Activated naive CD8-positive, alpha-beta T cell (primary cell): ENCODE measurements around the gene SCN1A.
"Not testable (repeated sequence)": the region's sequence is repeated elsewhere in the genome, so short reads cannot be mapped to it uniquely, and the experiment has no call there.

Source experiments
- H3K27ac Mint-ChIP-seq: one replicate; pipeline ENCODE4 v1.8.0; 2021; ENCODE audit warnings: mixed read lengths
- H3K27me3 Mint-ChIP-seq: one replicate; pipeline ENCODE4 v1.8.0; 2021; ENCODE audit warnings: mixed read lengths
- H3K36me3 Mint-ChIP-seq: one replicate; pipeline ENCODE4 v1.8.0; 2021; ENCODE audit warnings: mixed read lengths
- H3K4me1 Mint-ChIP-seq: one replicate; pipeline ENCODE4 v1.8.0; 2021; ENCODE audit warnings: low read depth, mixed read lengths
- H3K4me3 Mint-ChIP-seq: one replicate; pipeline ENCODE4 v1.8.0; 2021; ENCODE audit warnings: mild to moderate bottlenecking, mixed read lengths
- H3K9me3 Mint-ChIP-seq: one replicate; pipeline ENCODE4 v1.8.0; 2021; ENCODE audit warnings: low read depth, mixed read lengths

Gene SCN1A

DNA sequence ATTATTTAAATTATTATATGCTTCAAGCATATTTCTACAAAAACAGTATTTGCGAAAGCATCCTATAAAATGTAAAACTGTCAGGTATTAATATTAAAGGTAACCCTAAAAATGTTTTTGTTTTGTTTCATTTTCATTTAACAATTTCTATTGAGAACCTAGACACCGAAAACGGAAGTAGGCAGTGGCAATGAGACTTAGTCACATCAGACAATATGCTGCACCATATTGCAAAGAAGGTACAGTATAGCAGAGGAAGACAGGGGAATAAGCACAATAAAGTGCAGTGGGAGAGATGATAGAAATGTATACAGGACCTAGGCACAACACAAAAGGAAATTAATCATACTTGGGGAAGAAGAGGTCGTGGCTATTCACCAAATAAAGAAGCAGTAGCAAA, 12.2 kb downstream of the SCN1A start:
- H3K9me3 Mint-ChIP-seq, result no peaks in the 10 kb centered on the region
- no peak overlapping the region for H3K4me3 Mint-ChIP-seq
- no peaks in the 10 kb centered on the region for H3K36me3 Mint-ChIP-seq
- H3K27ac Mint-ChIP-seq, result no peak overlapping the region
- no peaks in the 10 kb centered on the region for H3K4me1 Mint-ChIP-seq
- no peaks in the 10 kb centered on the region for H3K27me3 Mint-ChIP-seq

DNA sequence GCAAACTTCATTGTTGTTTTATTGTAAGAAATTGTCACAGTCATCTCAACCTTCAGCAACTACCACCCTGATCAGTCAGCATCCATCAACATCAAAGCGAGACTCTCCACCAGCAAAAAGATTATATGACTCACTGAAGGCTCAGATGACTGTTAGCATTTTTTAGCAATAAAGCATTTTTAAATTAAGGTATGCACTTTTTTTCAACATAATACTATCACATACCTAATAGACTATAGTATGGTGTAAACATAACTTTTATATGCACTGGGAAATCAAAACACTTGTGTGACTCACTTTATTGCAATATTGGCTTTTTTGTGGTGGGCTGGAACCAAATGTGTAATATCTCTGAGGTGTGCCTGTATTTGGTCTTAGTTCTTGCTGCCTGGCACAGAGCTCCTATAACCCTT, 15.6 kb downstream of the SCN1A start:
- Mint-ChIP-seq H3K27ac (no peak overlapping the region), H3K4me1 (no peaks in the 10 kb centered on the region), H3K4me3 (no peak overlapping the region), H3K27me3 (no peaks in the 10 kb centered on the region), H3K36me3 (no peaks in the 10 kb centered on the region), H3K9me3 (no peaks in the 10 kb centered on the region)

DNA sequence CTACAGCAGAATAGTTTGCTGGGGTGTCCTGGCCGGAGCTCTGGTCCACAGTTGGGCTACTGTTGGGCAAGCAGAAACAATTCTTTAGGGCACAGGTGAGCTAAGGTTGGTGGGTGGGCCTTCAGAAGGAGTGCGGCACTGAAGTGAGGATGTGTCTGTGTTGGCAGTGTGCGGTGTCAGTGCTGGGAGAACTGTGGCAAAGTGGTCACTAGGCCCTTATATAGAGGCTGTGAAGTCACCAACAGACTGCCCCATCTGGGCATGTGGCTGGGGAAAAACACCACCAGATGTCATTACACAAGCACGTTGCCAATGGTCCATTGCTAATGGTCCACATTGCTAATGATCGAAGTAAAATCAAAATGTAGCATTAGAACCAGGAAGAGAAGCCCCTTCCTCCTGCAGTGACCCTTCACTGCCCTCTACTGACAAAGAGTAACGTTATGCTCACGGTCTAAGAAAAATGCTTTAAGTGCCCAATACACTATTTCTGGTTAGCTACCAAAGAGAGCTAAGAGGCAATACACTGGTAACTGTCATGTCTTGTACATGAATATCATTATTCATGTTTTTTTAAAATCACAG, 21.3 kb downstream of the SCN1A start:
- Mint-ChIP-seq H3K27ac (no peak overlapping the region), H3K36me3 (no peaks in the 10 kb centered on the region), H3K4me1 (no peaks in the 10 kb centered on the region), H3K9me3 (peaks cover 2% of the 10 kb centered on the region), H3K27me3 (no peaks in the 10 kb centered on the region), H3K4me3 (no peak overlapping the region)

DNA sequence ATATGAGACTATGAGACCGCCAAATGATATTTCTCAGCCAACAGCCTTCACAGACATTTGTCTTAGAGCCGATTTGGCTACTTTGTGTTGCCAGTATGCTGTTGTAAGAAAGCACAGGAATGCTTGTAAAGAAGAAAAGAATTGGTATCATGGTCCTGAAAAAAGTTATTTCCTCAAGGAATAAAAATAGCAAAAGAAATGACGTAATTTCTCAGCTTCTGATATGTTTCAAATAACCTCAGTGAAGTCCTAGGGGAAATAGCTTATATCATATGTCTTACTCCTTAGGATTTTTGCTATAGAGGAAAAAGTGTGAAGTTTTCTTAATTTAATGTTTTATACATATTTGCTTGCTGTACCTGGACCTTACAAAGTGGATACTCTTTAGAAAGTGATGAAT, 23.0 kb downstream of the SCN1A start:
- H3K27ac Mint-ChIP-seq, result no peak overlapping the region
- H3K27me3 Mint-ChIP-seq, result no peaks in the 10 kb centered on the region
- no peaks in the 10 kb centered on the region for H3K4me1 Mint-ChIP-seq
- no peak overlapping the region for H3K4me3 Mint-ChIP-seq
- H3K9me3 Mint-ChIP-seq, result peaks cover 4% of the 10 kb centered on the region
- no peaks in the 10 kb centered on the region for H3K36me3 Mint-ChIP-seq

DNA sequence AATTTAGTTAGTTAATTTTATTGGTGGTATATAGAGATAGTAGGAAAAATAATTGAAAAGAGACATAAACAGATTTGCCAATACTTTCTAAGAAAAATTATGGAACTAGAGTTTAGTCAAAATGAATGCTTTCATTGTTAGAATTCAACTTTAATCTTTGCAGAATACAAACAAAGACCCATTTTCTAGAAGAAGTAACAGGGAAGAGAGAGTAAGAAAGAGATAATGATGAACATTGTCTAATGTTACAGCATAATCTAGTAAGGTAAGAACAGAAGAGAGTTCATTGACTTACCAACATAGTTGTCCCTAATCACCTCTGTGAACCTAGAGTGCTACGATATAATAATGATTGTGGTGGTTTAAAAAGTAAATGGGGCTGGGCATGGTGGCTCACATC, 23.7 kb downstream of the SCN1A start:
- no peak overlapping the region for H3K27ac Mint-ChIP-seq
- H3K4me3 Mint-ChIP-seq, result no peak overlapping the region
- H3K4me1 Mint-ChIP-seq, result no peaks in the 10 kb centered on the region
- no peaks in the 10 kb centered on the region for H3K36me3 Mint-ChIP-seq
- H3K27me3 Mint-ChIP-seq, result no peaks in the 10 kb centered on the region
- H3K9me3 Mint-ChIP-seq, result peaks cover 4% of the 10 kb centered on the region

DNA sequence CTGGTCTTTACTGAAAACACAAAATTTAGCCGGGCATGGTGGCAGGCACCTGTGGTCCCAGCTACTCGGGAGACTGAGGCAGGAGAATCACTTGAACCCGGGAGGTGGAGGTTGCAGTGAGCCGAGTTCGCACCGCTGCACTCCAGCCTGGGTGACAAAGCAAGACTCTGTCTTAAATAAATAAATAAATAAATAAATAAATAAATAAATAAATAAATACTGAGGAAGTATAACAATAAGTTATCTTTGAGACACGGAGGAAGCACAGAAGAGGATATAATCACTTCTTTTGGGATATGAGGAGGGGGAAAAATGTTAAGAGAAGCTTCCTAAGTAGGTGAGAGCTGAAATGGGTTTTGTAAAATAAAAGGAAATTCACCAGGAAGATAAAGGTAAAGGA, 24.5 kb downstream of the SCN1A start:
- not testable (repeated sequence) for H3K9me3 Mint-ChIP-seq, H3K27ac Mint-ChIP-seq, H3K36me3 Mint-ChIP-seq, H3K27me3 Mint-ChIP-seq, H3K4me1 Mint-ChIP-seq, H3K4me3 Mint-ChIP-seq

DNA sequence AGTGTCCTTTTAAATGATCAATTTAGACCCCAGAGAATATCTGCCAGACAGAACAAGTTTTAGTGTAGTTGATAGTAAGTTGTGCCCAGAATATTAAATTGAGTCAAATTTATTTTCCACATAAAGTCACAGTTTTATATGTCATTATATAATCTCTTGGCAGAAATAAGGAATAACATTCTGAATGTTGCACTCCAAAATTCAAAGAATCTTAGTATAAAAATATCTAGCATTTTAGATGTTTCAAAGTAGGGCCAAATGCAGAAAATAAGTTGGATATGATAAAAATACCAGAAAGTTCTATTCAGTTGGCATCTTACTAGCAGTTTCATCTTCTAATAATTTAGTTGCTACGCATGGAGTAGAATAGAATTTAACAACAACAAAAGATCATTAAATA, 33.5 kb downstream of the SCN1A start:
- Mint-ChIP-seq H3K36me3 (no peaks in the 10 kb centered on the region), H3K9me3 (peaks cover 3% of the 10 kb centered on the region), H3K4me3 (no peak overlapping the region), H3K27ac (no peak overlapping the region), H3K27me3 (peaks cover 2% of the 10 kb centered on the region), H3K4me1 (no peaks in the 10 kb centered on the region)

DNA sequence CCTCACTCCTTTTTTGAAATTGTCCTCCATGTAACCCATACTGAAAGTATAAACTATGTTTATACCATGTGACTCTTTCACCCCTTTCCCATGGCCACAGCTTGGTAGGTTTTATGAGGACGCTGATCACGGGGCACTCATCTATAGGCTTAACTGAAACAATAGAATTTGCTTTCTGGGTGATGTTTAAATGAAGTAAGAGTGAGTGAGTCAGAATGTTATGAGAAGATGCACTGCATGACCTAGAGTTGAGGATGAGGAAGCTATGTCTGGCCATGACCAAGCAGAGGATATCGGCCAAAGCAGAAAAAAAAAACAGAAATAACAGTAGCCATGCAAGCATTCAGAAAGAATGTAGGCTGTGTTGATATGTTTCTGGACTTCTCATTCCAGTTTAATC, 34.9 kb downstream of the SCN1A start:
- H3K9me3 Mint-ChIP-seq, result no peaks in the 10 kb centered on the region
- no peaks in the 10 kb centered on the region for H3K27me3 Mint-ChIP-seq
- H3K4me1 Mint-ChIP-seq, result no peaks in the 10 kb centered on the region
- no peak overlapping the region for H3K27ac Mint-ChIP-seq
- H3K4me3 Mint-ChIP-seq, result no peak overlapping the region
- no peaks in the 10 kb centered on the region for H3K36me3 Mint-ChIP-seq

DNA sequence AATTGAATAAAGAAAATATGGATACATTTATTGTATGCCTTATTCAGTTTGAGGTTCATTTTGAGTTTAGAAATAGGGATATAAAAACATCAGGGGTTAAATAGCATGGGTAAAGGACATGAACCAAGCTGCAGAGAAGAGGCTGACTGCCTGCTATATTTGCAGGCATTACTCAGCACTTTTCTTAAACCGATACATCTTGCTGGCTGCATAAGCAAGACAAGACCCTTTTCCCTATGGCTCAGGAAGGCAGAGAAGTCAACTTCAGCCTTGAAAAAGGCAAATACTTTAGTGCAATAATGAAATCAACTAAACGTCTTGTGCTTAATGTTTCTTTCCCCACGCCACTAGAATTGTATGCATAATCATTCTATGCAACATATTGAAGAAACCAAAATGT, 36.4 kb downstream of the SCN1A start:
- Mint-ChIP-seq H3K9me3 (no peaks in the 10 kb centered on the region), H3K27me3 (no peaks in the 10 kb centered on the region), H3K4me1 (no peaks in the 10 kb centered on the region), H3K27ac (no peak overlapping the region), H3K36me3 (no peaks in the 10 kb centered on the region), H3K4me3 (no peak overlapping the region)

DNA sequence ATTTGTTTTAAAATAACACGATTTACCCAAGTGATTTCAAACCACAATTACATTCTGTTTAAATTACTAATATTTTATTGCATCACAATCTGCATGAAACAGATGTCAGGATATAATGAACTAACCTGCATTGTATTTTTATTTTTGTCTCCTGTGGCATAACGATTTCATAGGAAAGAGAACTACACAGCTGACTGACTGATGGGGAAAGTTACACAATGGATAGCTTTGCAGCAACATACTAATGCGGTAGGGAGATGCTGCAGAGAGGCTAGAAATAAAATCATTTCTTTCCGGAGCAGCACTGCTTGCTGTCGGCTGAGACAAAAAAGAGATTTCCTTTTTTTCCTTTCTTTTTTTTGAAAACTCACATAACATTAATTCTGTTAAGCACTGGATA, 36.9 kb downstream of the SCN1A start:
- Mint-ChIP-seq H3K4me1 (no peaks in the 10 kb centered on the region), H3K9me3 (no peaks in the 10 kb centered on the region), H3K27ac (no peak overlapping the region), H3K27me3 (no peaks in the 10 kb centered on the region), H3K4me3 (no peak overlapping the region), H3K36me3 (no peaks in the 10 kb centered on the region)

DNA sequence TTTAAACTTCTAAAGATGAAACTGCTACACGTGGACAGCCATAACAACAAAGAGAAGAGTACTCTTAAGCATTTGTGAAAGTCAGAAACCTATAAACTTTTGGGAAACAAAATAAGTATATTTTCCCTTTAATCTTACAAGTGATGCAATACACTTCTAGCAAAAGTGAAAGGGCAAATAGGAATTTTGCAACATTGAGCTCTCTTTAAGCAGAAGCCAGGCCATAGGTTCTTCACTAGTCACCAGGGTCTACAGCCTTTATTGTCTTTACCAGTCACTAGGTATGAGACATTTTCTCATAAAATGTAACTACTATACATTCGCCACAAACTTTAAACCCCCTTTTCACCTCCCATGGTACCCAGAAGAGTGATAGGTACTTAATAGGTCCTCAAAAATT, 37.5 kb downstream of the SCN1A start:
- Mint-ChIP-seq H3K36me3 (no peaks in the 10 kb centered on the region), H3K27ac (no peak overlapping the region), H3K4me3 (no peak overlapping the region), H3K9me3 (no peaks in the 10 kb centered on the region), H3K4me1 (no peaks in the 10 kb centered on the region), H3K27me3 (no peaks in the 10 kb centered on the region)

DNA sequence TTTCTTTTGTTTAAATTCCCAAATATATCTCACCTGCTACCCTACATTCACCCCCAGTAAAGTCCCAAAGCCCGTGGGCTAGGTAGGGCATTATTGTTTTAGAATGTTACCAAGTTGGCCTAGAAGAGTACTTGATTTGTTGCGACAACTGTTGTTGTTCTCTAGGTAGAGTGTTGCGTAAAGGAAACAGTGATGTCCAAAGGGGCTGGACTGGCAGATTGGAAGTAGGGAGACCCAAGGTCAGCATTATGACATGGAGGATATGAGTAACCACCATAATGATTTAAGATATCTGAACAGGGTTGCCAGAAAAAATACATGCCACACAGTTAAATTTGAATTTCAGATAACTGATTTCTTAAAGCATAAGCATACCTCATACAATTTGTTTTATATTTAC, 39.2 kb downstream of the SCN1A start:
- H3K4me3 Mint-ChIP-seq, result no peak overlapping the region
- H3K27ac Mint-ChIP-seq, result no peak overlapping the region
- H3K27me3 Mint-ChIP-seq, result no peaks in the 10 kb centered on the region
- H3K9me3 Mint-ChIP-seq, result no peaks in the 10 kb centered on the region
- no peaks in the 10 kb centered on the region for H3K36me3 Mint-ChIP-seq
- H3K4me1 Mint-ChIP-seq, result no peaks in the 10 kb centered on the region

DNA sequence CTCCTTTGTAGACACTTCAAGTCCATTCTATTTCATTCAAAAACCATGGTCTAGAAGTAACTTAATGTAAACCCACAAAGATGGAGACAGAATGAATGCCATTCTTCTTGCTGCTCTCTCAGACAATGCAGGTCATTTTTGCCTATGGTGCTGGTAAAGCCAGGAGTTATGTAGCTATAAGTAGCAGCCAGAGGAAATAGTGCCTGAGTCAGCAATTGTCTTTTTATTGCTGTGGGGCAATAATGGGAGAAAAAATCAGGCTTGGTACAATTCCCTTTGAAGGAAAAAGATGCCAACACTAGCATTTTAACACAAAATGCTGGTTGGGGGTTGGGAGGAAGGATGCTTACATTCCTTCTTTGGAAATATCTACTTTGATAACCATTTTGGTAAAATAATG, 43.5 kb downstream of the SCN1A start:
- Mint-ChIP-seq H3K27ac (no peak overlapping the region), H3K4me3 (no peak overlapping the region), H3K9me3 (no peaks in the 10 kb centered on the region), H3K4me1 (no peaks in the 10 kb centered on the region), H3K27me3 (no peaks in the 10 kb centered on the region), H3K36me3 (no peaks in the 10 kb centered on the region)

DNA sequence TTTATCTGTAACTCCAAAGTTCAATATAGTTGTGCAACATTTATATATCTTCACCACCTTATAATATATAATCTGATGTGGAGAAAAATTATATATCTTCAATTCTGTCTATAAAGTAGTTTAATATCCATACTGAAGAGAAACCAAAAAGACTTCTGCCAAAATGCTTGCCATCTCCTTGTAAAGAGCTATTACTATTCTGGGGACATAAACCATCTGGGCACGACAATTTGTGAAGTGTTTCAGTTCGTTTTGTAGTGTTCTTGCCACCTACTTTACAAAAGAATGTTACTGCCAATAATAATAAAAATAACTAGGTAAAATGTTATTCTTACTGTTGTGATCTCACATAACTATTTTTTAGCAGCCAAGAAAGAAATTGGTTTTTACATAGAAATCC, 45.1 kb downstream of the SCN1A start:
- H3K36me3 Mint-ChIP-seq, result no peaks in the 10 kb centered on the region
- no peaks in the 10 kb centered on the region for H3K4me1 Mint-ChIP-seq
- no peak overlapping the region for H3K27ac Mint-ChIP-seq
- H3K27me3 Mint-ChIP-seq, result no peaks in the 10 kb centered on the region
- no peak overlapping the region for H3K4me3 Mint-ChIP-seq
- no peaks in the 10 kb centered on the region for H3K9me3 Mint-ChIP-seq

DNA sequence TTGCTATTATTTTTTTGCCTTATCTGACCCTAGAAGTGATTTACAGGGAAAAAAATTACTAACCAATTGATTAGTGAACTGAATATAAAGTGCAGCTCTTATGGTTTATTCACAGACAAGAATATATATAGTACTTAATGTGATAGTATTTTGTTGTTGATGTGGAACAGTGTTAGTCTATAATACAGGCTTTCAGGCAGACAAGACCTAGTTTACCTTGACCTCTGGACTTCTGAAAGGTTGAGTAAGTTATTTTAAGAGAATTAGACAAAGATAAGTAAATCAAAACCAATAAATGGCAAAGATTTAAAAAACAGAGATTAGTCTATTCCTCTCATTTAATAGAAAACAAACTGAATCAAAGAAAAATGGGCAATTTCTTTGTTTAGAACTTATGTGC, 46.0 kb downstream of the SCN1A start:
- Mint-ChIP-seq H3K9me3 (no peaks in the 10 kb centered on the region), H3K4me3 (no peak overlapping the region), H3K36me3 (no peaks in the 10 kb centered on the region), H3K27ac (no peak overlapping the region), H3K4me1 (no peaks in the 10 kb centered on the region), H3K27me3 (no peaks in the 10 kb centered on the region)

DNA sequence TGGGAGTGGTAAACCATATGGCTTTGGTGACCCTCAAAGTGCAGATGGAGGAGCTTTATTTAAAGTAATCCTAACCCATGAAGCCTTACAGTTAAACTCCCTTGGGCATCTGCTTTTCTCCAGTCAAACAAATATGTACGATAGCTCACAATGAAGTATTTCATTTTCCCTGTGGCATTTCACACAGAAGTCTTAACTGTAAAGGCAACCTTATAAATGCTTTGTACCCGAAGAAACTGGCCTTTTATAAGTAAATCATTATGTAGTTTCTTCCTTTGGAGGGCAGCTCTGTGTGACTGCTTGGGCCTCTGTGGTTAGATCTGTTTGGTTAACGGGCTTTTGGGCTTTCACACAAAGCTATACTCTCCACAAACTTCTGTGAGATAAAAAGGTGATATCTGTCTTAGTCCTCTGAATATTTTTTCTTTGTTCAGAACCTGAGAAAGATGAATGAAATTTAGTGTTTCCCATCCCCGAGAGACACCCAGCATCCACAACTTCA, 46.6 kb downstream of the SCN1A start:
- no peaks in the 10 kb centered on the region for H3K36me3 Mint-ChIP-seq

More for the DNA sequence above, 46.6 kb downstream of the SCN1A start:
- no peaks in the 10 kb centered on the region for H3K27me3 Mint-ChIP-seq
- no peaks in the 10 kb centered on the region for H3K4me1 Mint-ChIP-seq
- H3K4me3 Mint-ChIP-seq, result no peak overlapping the region
- no peaks in the 10 kb centered on the region for H3K9me3 Mint-ChIP-seq
- no peak overlapping the region for H3K27ac Mint-ChIP-seq
